SK-N-SH (cell line): ENCODE results near the gene BAG5. TPM values are rescaled to one million over a fixed set of nuclear protein-coding genes. Genes with fewer than 3 reads are reported as not detected.

Source experiments
- CTCF ChIA-PET: fragments of 300-600, 350-600 bp; formaldehyde crosslinking; extraction: SDS; loops from one replicate; lab custom pipeline; 2021; lab: Yijun Ruan, JAX
- POLR2A ChIA-PET: fragments of 350-600 bp; sonication (Branson Sonifier 250); formaldehyde crosslinking; extraction: SDS; loops from one replicate; lab custom pipeline; 2020; ENCODE audit warnings: antibody characterized with exemption, inconsistent platforms; lab: Yijun Ruan, JAX
- DNase-seq: peaks from one replicate; pipeline ENCODE4 v3.0.0; 2012
- H2AFZ ChIP-seq: fragments of 200-600 bp; sonication (generic); 2 replicates; pipeline ENCODE4 v1.8.1; 2016; ENCODE audit warnings: antibody characterized with exemption, mild to moderate bottlenecking, low read depth
- H3F3A ChIP-seq: fragments of 200-600 bp; sonication (generic); replicated peaks from 2 replicates; pipeline ENCODE3; 2016; ENCODE audit warnings: antibody characterized with exemption, mild to moderate bottlenecking; ENCODE audit not compliant: insufficient read depth
- H3K27ac ChIP-seq, 2 experiments: fragments of 200-500 bp in 1 of 2; fragments of 200-600 bp in 1 of 2; sonication (Bioruptor generic) in 1 of 2; sonication (generic), shearing (Covaris generic) in 1 of 2; 2 replicates each; pipeline versions ENCODE4 v1.5.1 to v1.6.1; 2014 to 2016; ENCODE audit warnings: low read depth in 2 of 2, inconsistent platforms in 1 of 2, low read length in 1 of 2, mild to moderate bottlenecking in 1 of 2, mixed read lengths in 1 of 2
- H3K27me3 ChIP-seq: fragments of 200-600 bp; sonication (generic), shearing (Covaris generic); 2 replicates; pipeline ENCODE4 v1.6.1; 2016; ENCODE audit warnings: mixed run types; ENCODE audit not compliant: insufficient read depth
- H3K36me3 ChIP-seq, 2 experiments: fragments of 200-500 bp in 1 of 2; fragments of 200-600 bp in 1 of 2; sonication (Bioruptor generic) in 1 of 2; sonication (generic) in 1 of 2; replicated peaks in 1 of 2; 2 replicates each; pipeline versions ENCODE3 to v1.5.1; 2014 to 2016; ENCODE audit warnings: low read length in 1 of 2, mild to moderate bottlenecking in 1 of 2; ENCODE audit not compliant: insufficient read depth in 2 of 2, control insufficient read depth in 1 of 2
- H3K4me1 ChIP-seq, 2 experiments: fragments of 200-500 bp in 1 of 2; fragments of 200-600 bp in 1 of 2; sonication (Bioruptor generic) in 1 of 2; sonication (generic), shearing (Covaris generic) in 1 of 2; 2 replicates each; pipeline versions ENCODE4 v1.5.1 to v1.6.1; 2014 to 2016; ENCODE audit warnings: low read depth in 1 of 2, low read length in 1 of 2, mixed run types in 1 of 2; ENCODE audit not compliant: insufficient read depth in 2 of 2, control insufficient read depth in 1 of 2
- H3K4me2 ChIP-seq: fragments of 200-600 bp; sonication (generic), shearing (Covaris generic); 2 replicates; pipeline ENCODE4 v1.6.1; 2017; ENCODE audit warnings: mixed run types
- H3K4me3 ChIP-seq, 2 experiments: fragments of 200-500 bp in 1 of 2; fragments of 200-600 bp in 1 of 2; sonication (Bioruptor generic) in 1 of 2; sonication (generic), shearing (Covaris generic) in 1 of 2; 2 replicates each; pipeline versions ENCODE4 v1.5.1 to v1.8.1; 2014 to 2016; ENCODE audit warnings: low read depth in 2 of 2, inconsistent platforms in 1 of 2, low read length in 1 of 2, mild to moderate bottlenecking in 1 of 2, mixed read lengths in 1 of 2, moderate library complexity in 1 of 2
- H3K79me2 ChIP-seq: fragments of 200-600 bp; sonication (generic); 2 replicates; pipeline ENCODE4 v1.8.1; 2017; ENCODE audit warnings: mild to moderate bottlenecking; ENCODE audit not compliant: insufficient read depth
- H3K9ac ChIP-seq: fragments of 200-600 bp; sonication (generic); 2 replicates; pipeline ENCODE4 v1.6.1; 2017; ENCODE audit warnings: mixed run types
- H3K9me2 ChIP-seq: fragments of 200-600 bp; sonication (generic); 2 replicates; pipeline ENCODE4 v1.6.1; 2017; ENCODE audit warnings: mixed run types
- H3K9me3 ChIP-seq: fragments of 200-600 bp; sonication (generic); 2 replicates; pipeline ENCODE4 v1.6.1; 2017; ENCODE audit warnings: mixed run types, mild to moderate bottlenecking, moderate library complexity
- H4K20me1 ChIP-seq: fragments of 200-600 bp; sonication (generic); 2 replicates; pipeline ENCODE4 v1.6.1; 2017; ENCODE audit warnings: mild to moderate bottlenecking, mixed run types; ENCODE audit not compliant: insufficient read depth
- CTCF ChIP-seq: fragments of 200-600 bp; sonication (generic); IDR thresholded peaks from 2 replicates; pipeline ENCODE4 v1.6.1; 2017; ENCODE audit warnings: antibody characterized with exemption, mild to moderate bottlenecking, moderate library complexity
- FOSL2 ChIP-seq: IDR thresholded peaks from 2 replicates; pipeline ENCODE4 v1.4.0; 2012; ENCODE audit warnings: low read depth, mild to moderate bottlenecking, moderate library complexity, borderline replicate concordance
- GATA2 ChIP-seq: sonication (generic); formaldehyde crosslinking; IDR thresholded peaks from 2 replicates; pipeline ENCODE4 v1.5.0; 2020; ENCODE audit warnings: mild to moderate bottlenecking, missing genetic modification reagents
- MAX ChIP-seq: IDR thresholded peaks from 2 replicates; pipeline ENCODE4 v1.4.0; 2012; ENCODE audit warnings: low read depth
- MEF2A ChIP-seq: IDR thresholded peaks from 2 replicates; pipeline ENCODE4 v1.4.0; 2012; ENCODE audit warnings: low read depth, borderline replicate concordance
- MXI1 ChIP-seq: IDR thresholded peaks from 2 replicates; pipeline ENCODE4 v1.6.1; 2012; ENCODE audit warnings: mild to moderate bottlenecking, low read depth, low read length, improper control_type of control experiment
- SMC3 ChIP-seq: IDR thresholded peaks from 2 replicates; pipeline ENCODE4 v1.6.1; 2012; ENCODE audit warnings: low read depth, low read length, improper control_type of control experiment
- TAF1 ChIP-seq: IDR thresholded peaks from 2 replicates; pipeline ENCODE4 v1.6.1; 2012; ENCODE audit warnings: low read depth, mild to moderate bottlenecking, low read length, moderate library complexity, borderline replicate concordance
- YY1 ChIP-seq: IDR thresholded peaks from 2 replicates; pipeline ENCODE4 v1.4.0; 2012; ENCODE audit warnings: low read depth, mild to moderate bottlenecking
- WGBS: methylation state at CpG from one replicate; pipeline ENCODE4 v1.1.6; 2017; ENCODE audit warnings: low lambda C conversion rate; 5-methylcytosine and 5-hydroxymethylcytosine counted together
- polyA plus RNA-seq, 3 experiments: library from polyadenylated mRNA; depleted of rRNA; stranded (reverse); fragments of >200 nt; gene quantifications; 2 replicates each; pipeline ENCODE4 v1.2.3, GENCODE V29; 2012

BAG5 gene
- polyA plus RNA-seq, 1 of the 3 experiments (the other 2 are of a cell fraction) = 5.2 TPM

- Histone ChIP-seq H3F3A (peaks cover under 1% of the 10 kb centered on the region), H3K9me3 (no peaks in the 10 kb centered on the region), H3K4me1 (peaks cover 2 to 20% of the 10 kb centered on the region in 2 experiments; a peak in 1 of 4 replicates), H3K36me3 (peaks cover 0 to 32% of the 10 kb centered on the region in 2 experiments), H2AFZ (no peak overlapping the region), H3K27ac (no peak overlapping the region), H3K79me2 (peaks cover 36% of the 10 kb centered on the region), H3K27me3 (no peaks in the 10 kb centered on the region), H3K4me3 (no peak overlapping the region), H4K20me1 (peaks cover 9% of the 10 kb centered on the region; the same call in 1 of the 2 replicates), H3K9me2 (no peaks in the 10 kb centered on the region), H3K4me2 (no peak overlapping the region), H3K9ac (no peak overlapping the region)
- TF ChIP-seq MXI1 = no peak
- 95% methylated on average over 12 of the region's 23 CpGs for WGBS
- no peak for DNase-seq
- ChIA-PET POLR2A (interaction anchor here (1.3 kb wide), 1 partner anchor 11 kb away, joined by 5 read pairs; the partner anchor contains the start of gene CKB), CTCF (interaction anchor here (1.2 to 8.5 kb wide), 4 partner anchors 12 to 33 kb away, joined by 4 to 52 read pairs (median 6); partner anchors contain the start of gene CKB)
These were observed 29.1 kb downstream of the BAG5 start for GRCh38 chr14:103533137-103533998.

- H3K4me2 ChIP-seq = no peak overlapping the region
- H3K9me2 ChIP-seq = no peaks in the 10 kb centered on the region
- WGBS = 88% methylated on average over 12 of the region's 32 CpGs
- peaks cover 3% of the 10 kb centered on the region for H3F3A ChIP-seq
- no peaks in the 10 kb centered on the region for H3K9me3 ChIP-seq
- H3K79me2 ChIP-seq = peaks cover 36% of the 10 kb centered on the region
- POLR2A ChIA-PET = interaction anchor here (1.3 to 1.4 kb wide), 2 partner anchors 10 to 11 kb away, joined by 4 to 5 read pairs; partner anchors contain the start of gene CKB
- H3K36me3 ChIP-seq = peaks cover 0 to 32% of the 10 kb centered on the region in 2 experiments
- no peak overlapping the region for H3K4me3 ChIP-seq
- H3K27me3 ChIP-seq = no peaks in the 10 kb centered on the region
- H3K9ac ChIP-seq = no peak overlapping the region
- H2AFZ ChIP-seq = no peak overlapping the region
- peaks cover 9 to 25% of the 10 kb centered on the region in 2 experiments; a peak in 1 of 4 replicates for H3K4me1 ChIP-seq
- H4K20me1 ChIP-seq = peaks cover 9% of the 10 kb centered on the region; the same call in 1 of the 2 replicates
- CTCF ChIA-PET = interaction anchor here (2.0 to 8.5 kb wide), 3 partner anchors 11 to 14 kb away, joined by 9 to 52 read pairs (median 14); partner anchors contain the start of gene CKB
- no peak for DNase-seq
- TF ChIP-seq FOSL2 = no peak
- TF ChIP-seq MXI1 = no peak
- TF ChIP-seq TAF1 = no peak
- no peak for TF ChIP-seq GATA2 (CRISPR knock-in tag)
- TF ChIP-seq MEF2A = no peak
- no peak for TF ChIP-seq SMC3
- TF ChIP-seq YY1 = no peak
- TF ChIP-seq MAX = no peak
- no peak for TF ChIP-seq CTCF
- no peak overlapping the region for H3K27ac ChIP-seq
These were observed 30.0 kb downstream of the BAG5 start for GRCh38 chr14:103532216-103533136.
